OCI-LY1 (cell line): ENCODE results near the gene EPHA1.

Source experiments
- H2AFZ ChIP-seq: fragments of 200-600 bp; sonication (generic), shearing (Covaris generic); 2 replicates; pipeline ENCODE4 v1.6.0; 2014; ENCODE audit warnings: antibody characterized with exemption, mild to moderate bottlenecking, low read length
- H3F3A ChIP-seq: fragments of 200-600 bp; sonication (generic), shearing (Covaris generic); 2 replicates; pipeline ENCODE4 v1.6.0; 2014; ENCODE audit warnings: mild to moderate bottlenecking, antibody characterized with exemption, low read length, moderate library complexity; ENCODE audit not compliant: insufficient read depth
- H3K27ac ChIP-seq: fragments of 200-600 bp; sonication (generic); 2 replicates; pipeline ENCODE4 v1.5.1; 2014; ENCODE audit warnings: low read length, mixed run types, mild to moderate bottlenecking, low read depth; ENCODE audit not compliant: poor library complexity, severe bottlenecking
- H3K27me3 ChIP-seq: fragments of 200-600 bp; sonication (generic); 2 replicates; pipeline ENCODE4 v1.6.0; 2014; ENCODE audit warnings: antibody characterized with exemption, mild to moderate bottlenecking, low read length, moderate library complexity; ENCODE audit not compliant: insufficient read depth
- H3K36me3 ChIP-seq: fragments of 200-600 bp; sonication (generic); 2 replicates; pipeline ENCODE4 v1.6.1; 2014; ENCODE audit warnings: mild to moderate bottlenecking, antibody characterized with exemption, low read length, moderate library complexity, mixed read lengths; ENCODE audit not compliant: insufficient read depth
- H3K4me1 ChIP-seq: fragments of 200-600 bp; sonication (generic); 2 replicates; pipeline ENCODE4 v1.5.1; 2014; ENCODE audit warnings: mild to moderate bottlenecking, low read length, moderate library complexity; ENCODE audit not compliant: insufficient read depth, severe bottlenecking
- H3K4me2 ChIP-seq: fragments of 200-600 bp; sonication (generic), shearing (Covaris generic); 2 replicates; pipeline ENCODE4 v1.6.1; 2014; ENCODE audit warnings: low read length
- H3K4me3 ChIP-seq: fragments of 200-600 bp; sonication (generic); 2 replicates; pipeline ENCODE4 v1.5.1; 2014; ENCODE audit warnings: low read length, low read depth, mild to moderate bottlenecking, mixed read lengths; ENCODE audit not compliant: poor library complexity, severe bottlenecking
- H3K79me2 ChIP-seq: fragments of 200-600 bp; shearing (Covaris generic); 2 replicates; pipeline ENCODE4 v1.6.1; 2016; ENCODE audit warnings: mixed run types, low read length, mixed read lengths; ENCODE audit not compliant: insufficient read depth
- H3K9ac ChIP-seq: fragments of 200-600 bp; sonication (generic), shearing (Covaris generic); 2 replicates; pipeline ENCODE4 v1.6.1; 2014; ENCODE audit warnings: mild to moderate bottlenecking, low read length, mixed read lengths
- H3K9me2 ChIP-seq: fragments of 200-600 bp; sonication (generic), shearing (Covaris generic); 2 replicates; pipeline ENCODE4 v1.6.1; 2014; ENCODE audit warnings: low read depth, mild to moderate bottlenecking, low read length, mixed read lengths
- H3K9me3 ChIP-seq: fragments of 200-600 bp; shearing (Covaris generic); 2 replicates; pipeline ENCODE4 v1.6.1; 2014; ENCODE audit warnings: low read length, mixed read lengths
- H4K20me1 ChIP-seq: fragments of 200-600 bp; sonication (generic), shearing (Covaris generic); 2 replicates; pipeline ENCODE4 v1.6.0; 2016; ENCODE audit warnings: mild to moderate bottlenecking, low read length; ENCODE audit not compliant: insufficient read depth
- CTCF ChIP-seq: fragments of 200-600 bp; sonication (generic), shearing (Covaris generic); IDR thresholded peaks from 2 replicates; pipeline ENCODE4 v1.5.1; 2017; ENCODE audit warnings: mild to moderate bottlenecking, antibody characterized with exemption, low read length, moderate library complexity, mixed read lengths
- EZH2 ChIP-seq: fragments of 200-600 bp; sonication (generic), shearing (Covaris generic); IDR thresholded peaks from 2 replicates; pipeline ENCODE4 v1.8.0; 2017; ENCODE audit warnings: borderline replicate concordance, mixed run types, mild to moderate bottlenecking, antibody characterized with exemption, low read length, moderate library complexity, mixed read lengths

Gene EPHA1

GRCh38 chr7:143388051-143388450, 20.6 kb downstream of the EPHA1 start:
- Histone ChIP-seq H3K4me1 (no peaks in the 10 kb centered on the region), H2AFZ (no peak overlapping the region), H3K36me3 (no peaks in the 10 kb centered on the region), H3K27ac (no peak overlapping the region), H3K9me2 (no peaks in the 10 kb centered on the region), H3K4me2 (no peak overlapping the region), H3K4me3 (no peak overlapping the region), H4K20me1 (no peaks in the 10 kb centered on the region), H3F3A (no peaks in the 10 kb centered on the region), H3K79me2 (no peaks in the 10 kb centered on the region), H3K9me3 (no peaks in the 10 kb centered on the region), H3K27me3 (no peaks in the 10 kb centered on the region), H3K9ac (no peak overlapping the region)
- no peak for TF ChIP-seq CTCF
- TF ChIP-seq EZH2: no peak

- no peak overlapping the region for H3K9ac ChIP-seq
- no peak overlapping the region for H3K4me3 ChIP-seq
- H3K9me2 ChIP-seq: no peaks in the 10 kb centered on the region
- no peaks in the 10 kb centered on the region for H3K79me2 ChIP-seq
- no peak overlapping the region for H3K27ac ChIP-seq
- H3K36me3 ChIP-seq: no peaks in the 10 kb centered on the region
- H3K9me3 ChIP-seq: no peaks in the 10 kb centered on the region
- no peak overlapping the region for H2AFZ ChIP-seq
- no peaks in the 10 kb centered on the region for H4K20me1 ChIP-seq
- H3K4me2 ChIP-seq: no peak overlapping the region
- no peaks in the 10 kb centered on the region for H3F3A ChIP-seq
- no peaks in the 10 kb centered on the region for H3K4me1 ChIP-seq
- no peak for TF ChIP-seq EZH2
- TF ChIP-seq CTCF: peak; percentile 25; the same call in 1 of the 2 replicates
- 0 out of 2 replicates have a peak, but pooled peaks cover 2% of the 10 kb centered on the region for H3K27me3 ChIP-seq
These were observed 21.3 kb downstream of the EPHA1 start for GRCh38 chr7:143387156-143387975.

GRCh38 chr7:143385891-143386781, 22.5 kb downstream of the EPHA1 start:
- no peak overlapping the region for H3K4me3 ChIP-seq
- no peaks in the 10 kb centered on the region for H3F3A ChIP-seq

More at GRCh38 chr7:143385891-143386781, 22.5 kb downstream of the EPHA1 start:
- no peaks in the 10 kb centered on the region for H3K9me3 ChIP-seq
- H3K79me2 ChIP-seq: no peaks in the 10 kb centered on the region
- H3K9me2 ChIP-seq: no peaks in the 10 kb centered on the region
- no peaks in the 10 kb centered on the region for H3K4me1 ChIP-seq
- no peak for TF ChIP-seq CTCF
- no peak for TF ChIP-seq EZH2
- H3K27ac ChIP-seq: no peak overlapping the region
- 0 out of 2 replicates have a peak, but pooled peaks cover 4% of the 10 kb centered on the region for H3K27me3 ChIP-seq
- H3K9ac ChIP-seq: no peak overlapping the region
- H3K4me2 ChIP-seq: no peak overlapping the region
- no peak overlapping the region for H2AFZ ChIP-seq
- H3K36me3 ChIP-seq: no peaks in the 10 kb centered on the region
- no peaks in the 10 kb centered on the region for H4K20me1 ChIP-seq
